Chondrocyte (in vitro differentiated cells): ENCODE data around the gene PARD6A. TPM values are rescaled to one million over a fixed set of nuclear protein-coding genes. Genes with fewer than 3 reads are reported as not detected.

Experiments
- DNase-seq: peaks from one replicate; pipeline ENCODE4 v3.0.0; 2021; ENCODE audit warnings: mixed read lengths, low spot score
- H3K27ac Mint-ChIP-seq: one replicate; pipeline ENCODE4 v1.8.0; 2021; ENCODE audit warnings: mild to moderate bottlenecking, moderate library complexity, mixed read lengths; ENCODE audit not compliant: unreplicated experiment
- H3K27me3 Mint-ChIP-seq: 2 replicates; pipeline ENCODE4 v1.8.0; 2021; ENCODE audit warnings: low read depth, mixed read lengths
- H3K36me3 Mint-ChIP-seq: 2 replicates; pipeline ENCODE4 v1.8.0; 2021; ENCODE audit warnings: low read depth, mixed read lengths
- H3K4me1 Mint-ChIP-seq: 2 replicates; pipeline ENCODE4 v1.8.0; 2021; ENCODE audit warnings: low read depth, mild to moderate bottlenecking, mixed read lengths
- H3K4me3 Mint-ChIP-seq: one replicate; pipeline ENCODE4 v1.8.0; 2021; ENCODE audit warnings: mild to moderate bottlenecking, moderate library complexity, mixed read lengths; ENCODE audit not compliant: unreplicated experiment
- H3K9me3 Mint-ChIP-seq: 2 replicates; pipeline ENCODE4 v1.8.0; 2021; ENCODE audit warnings: low read depth, mixed read lengths
- total RNA-seq: library from RNA; stranded (reverse); gene quantifications from 3 replicates; pipeline ENCODE4 v1.2.1, GENCODE V29; 2021
- TF ChIP-seq, protein P1 (sequence below): fragments of 200-600 bp; sonication (generic); IDR thresholded peaks from 2 replicates; pipeline ENCODE4 v1.5.0; 2021; ENCODE audit warnings: antibody characterized with exemption, mild to moderate bottlenecking, moderate library complexity

Gene PARD6A
- total RNA-seq, 1 donor from 2014 or later: 3.5 TPM

DNA sequence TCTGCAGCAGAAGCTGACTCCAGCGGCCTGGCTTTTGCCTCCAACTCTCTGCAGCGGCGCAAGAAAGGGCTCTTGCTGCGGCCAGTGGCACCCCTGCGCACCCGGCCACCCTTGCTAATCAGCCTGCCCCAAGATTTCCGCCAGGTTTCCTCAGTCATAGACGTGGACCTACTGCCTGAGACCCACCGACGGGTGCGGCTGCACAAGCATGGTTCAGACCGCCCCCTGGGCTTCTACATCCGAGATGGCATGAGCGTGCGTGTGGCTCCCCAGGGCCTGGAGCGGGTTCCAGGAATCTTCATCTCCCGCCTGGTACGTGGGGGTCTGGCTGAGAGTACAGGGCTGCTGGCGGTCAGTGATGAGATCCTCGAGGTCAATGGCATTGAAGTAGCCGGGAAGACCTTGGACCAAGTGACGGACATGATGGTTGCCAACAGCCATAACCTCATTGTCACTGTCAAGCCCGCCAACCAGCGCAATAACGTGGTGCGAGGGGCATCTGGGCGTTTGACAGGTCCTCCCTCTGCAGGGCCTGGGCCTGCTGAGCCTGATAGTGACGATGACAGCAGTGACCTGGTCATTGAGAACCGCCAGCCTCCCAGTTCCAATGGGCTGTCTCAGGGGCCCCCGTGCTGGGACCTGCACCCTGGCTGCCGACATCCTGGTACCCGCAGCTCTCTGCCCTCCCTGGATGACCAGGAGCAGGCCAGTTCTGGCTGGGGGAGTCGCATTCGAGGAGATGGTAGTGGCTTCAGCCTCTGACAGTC lies 1.3 kb downstream of the PARD6A start:
- TF ChIP-seq, protein P1, sequence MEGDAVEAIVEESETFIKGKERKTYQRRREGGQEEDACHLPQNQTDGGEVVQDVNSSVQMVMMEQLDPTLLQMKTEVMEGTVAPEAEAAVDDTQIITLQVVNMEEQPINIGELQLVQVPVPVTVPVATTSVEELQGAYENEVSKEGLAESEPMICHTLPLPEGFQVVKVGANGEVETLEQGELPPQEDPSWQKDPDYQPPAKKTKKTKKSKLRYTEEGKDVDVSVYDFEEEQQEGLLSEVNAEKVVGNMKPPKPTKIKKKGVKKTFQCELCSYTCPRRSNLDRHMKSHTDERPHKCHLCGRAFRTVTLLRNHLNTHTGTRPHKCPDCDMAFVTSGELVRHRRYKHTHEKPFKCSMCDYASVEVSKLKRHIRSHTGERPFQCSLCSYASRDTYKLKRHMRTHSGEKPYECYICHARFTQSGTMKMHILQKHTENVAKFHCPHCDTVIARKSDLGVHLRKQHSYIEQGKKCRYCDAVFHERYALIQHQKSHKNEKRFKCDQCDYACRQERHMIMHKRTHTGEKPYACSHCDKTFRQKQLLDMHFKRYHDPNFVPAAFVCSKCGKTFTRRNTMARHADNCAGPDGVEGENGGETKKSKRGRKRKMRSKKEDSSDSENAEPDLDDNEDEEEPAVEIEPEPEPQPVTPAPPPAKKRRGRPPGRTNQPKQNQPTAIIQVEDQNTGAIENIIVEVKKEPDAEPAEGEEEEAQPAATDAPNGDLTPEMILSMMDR: no peak
- Mint-ChIP-seq H3K27me3 (no peaks in the 10 kb centered on the region), H3K27ac (no peak overlapping the region), H3K36me3 (no peaks in the 10 kb centered on the region), H3K4me1 (peaks cover 25% of the 10 kb centered on the region), H3K9me3 (no peaks in the 10 kb centered on the region), H3K4me3 (no peak overlapping the region)
- DNase-seq: no peak

DNA sequence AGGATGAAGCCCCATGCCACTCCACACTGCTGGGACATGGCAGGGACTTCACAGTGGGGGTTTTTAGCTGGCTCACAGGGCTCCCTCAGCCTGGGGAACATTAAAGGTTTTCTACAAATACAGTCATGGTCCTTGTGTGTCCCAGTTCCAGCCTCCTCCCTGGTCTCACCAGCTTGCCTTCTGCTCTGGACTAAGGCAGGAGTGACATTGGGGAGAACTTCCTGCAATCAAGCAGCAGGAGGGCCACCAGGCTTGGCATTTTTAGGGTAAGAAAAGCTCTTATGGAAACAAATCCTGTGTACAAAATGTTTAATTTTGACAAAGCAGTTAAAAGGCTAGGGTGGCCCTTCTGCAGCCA lies 1.9 kb downstream of the PARD6A start:
- no peaks in the 10 kb centered on the region for H3K27me3 Mint-ChIP-seq
- no peaks in the 10 kb centered on the region for H3K9me3 Mint-ChIP-seq
- no peak for DNase-seq
- no peak overlapping the region for H3K27ac Mint-ChIP-seq
- H3K36me3 Mint-ChIP-seq: no peaks in the 10 kb centered on the region
- H3K4me3 Mint-ChIP-seq: no peak overlapping the region
- peaks cover 30% of the 10 kb centered on the region for H3K4me1 Mint-ChIP-seq
- TF ChIP-seq, protein P1: no peak

DNA sequence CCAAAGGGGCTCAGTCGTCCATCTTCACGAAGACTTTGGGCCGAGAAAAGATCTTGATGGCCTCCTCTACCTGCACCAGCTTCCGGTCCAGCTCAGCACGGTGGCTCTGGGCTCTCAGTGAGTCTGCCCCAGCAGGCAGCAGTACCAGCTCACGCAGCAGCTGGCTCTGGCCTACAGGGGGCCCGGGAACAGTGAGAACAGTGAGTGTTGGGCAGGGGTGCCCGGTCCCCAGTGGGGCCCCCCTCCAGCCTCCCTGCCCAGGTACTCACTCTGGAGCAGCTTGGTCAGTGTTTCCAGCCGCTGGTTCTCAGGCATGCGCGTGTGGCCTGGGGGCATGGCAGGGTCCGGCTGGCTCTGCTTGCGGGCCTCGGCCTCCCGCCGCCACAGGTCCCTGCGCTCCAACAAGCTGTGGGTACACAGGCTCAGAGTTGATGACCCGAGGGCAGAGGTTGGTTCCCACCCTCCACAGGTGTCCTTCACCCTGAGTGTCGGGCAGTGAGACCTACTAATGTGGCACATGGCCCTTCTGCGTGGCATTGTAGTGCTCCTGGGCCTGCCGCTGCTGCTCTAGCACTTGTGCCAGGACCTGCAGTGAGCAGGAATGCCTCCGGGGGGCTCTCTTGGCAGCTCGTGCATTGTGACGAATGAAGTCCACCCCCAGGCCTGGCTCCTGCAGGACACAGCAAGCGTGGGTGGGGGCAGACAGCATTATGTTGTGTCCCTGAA lies 2.6 kb downstream of the PARD6A start:
- DNase-seq: no peak
- Mint-ChIP-seq H3K4me1 (peaks cover 32% of the 10 kb centered on the region), H3K27ac (no peak overlapping the region), H3K9me3 (no peaks in the 10 kb centered on the region), H3K36me3 (no peaks in the 10 kb centered on the region), H3K27me3 (no peaks in the 10 kb centered on the region), H3K4me3 (no peak overlapping the region)
- TF ChIP-seq, protein P1: peak; percentile 59

DNA sequence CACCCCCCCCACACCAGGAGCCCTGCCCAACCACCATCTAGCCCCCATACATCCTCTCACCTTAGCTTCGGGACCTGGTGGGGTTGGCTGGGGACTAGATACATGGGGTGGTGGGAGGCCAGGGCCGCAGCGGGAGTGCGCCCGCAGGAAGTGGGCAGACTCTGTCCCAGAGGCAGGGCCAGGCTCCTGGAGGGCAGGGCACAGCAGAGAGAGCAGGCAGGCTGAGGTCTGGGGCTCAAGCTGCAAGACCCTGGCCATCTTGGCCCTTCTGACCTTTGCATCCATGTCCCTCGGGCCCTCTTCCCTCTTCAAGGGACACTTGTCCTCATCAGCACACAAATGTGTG lies 3.1 kb downstream of the PARD6A start:
- H3K4me3 Mint-ChIP-seq: no peak overlapping the region
- no peaks in the 10 kb centered on the region for H3K9me3 Mint-ChIP-seq
- DNase-seq: no peak
- peaks cover 30% of the 10 kb centered on the region for H3K4me1 Mint-ChIP-seq
- no peaks in the 10 kb centered on the region for H3K36me3 Mint-ChIP-seq
- TF ChIP-seq, protein P1: peak; percentile 19
- H3K27me3 Mint-ChIP-seq: no peaks in the 10 kb centered on the region
- H3K27ac Mint-ChIP-seq: no peak overlapping the region

DNA sequence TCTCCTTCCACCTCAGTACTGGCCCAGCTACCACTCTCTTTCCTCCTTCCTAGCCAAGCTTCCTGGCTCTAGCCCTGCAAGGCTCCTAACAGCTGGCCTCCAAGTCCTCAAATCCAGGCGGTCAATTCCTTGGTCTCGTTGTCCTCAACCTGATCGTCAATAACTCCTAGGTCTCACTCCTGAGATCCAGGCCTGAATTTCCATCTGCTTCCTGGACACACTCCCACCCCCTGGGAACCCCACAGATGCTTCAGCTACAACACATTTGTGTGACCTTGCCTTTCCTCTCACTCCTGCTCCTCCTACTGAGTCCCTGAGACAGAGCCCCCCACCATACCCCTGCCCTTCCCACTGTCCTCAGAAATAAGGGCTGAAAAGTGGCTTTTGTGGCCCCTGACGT lies 3.5 kb downstream of the PARD6A start:
- H3K4me3 Mint-ChIP-seq: no peak overlapping the region
- TF ChIP-seq, protein P1: no peak
- no peak for DNase-seq
- no peaks in the 10 kb centered on the region for H3K36me3 Mint-ChIP-seq
- no peaks in the 10 kb centered on the region for H3K9me3 Mint-ChIP-seq
- H3K27me3 Mint-ChIP-seq: no peaks in the 10 kb centered on the region
- peaks cover 26% of the 10 kb centered on the region for H3K4me1 Mint-ChIP-seq
- H3K27ac Mint-ChIP-seq: no peak overlapping the region
